KBM-7 (cell line): Measurements from ENCODE around the gene STARD13.

Source experiments
- DNase-seq: peaks from one replicate; pipeline ENCODE4 v3.0.0-alpha.2; 2015
- in situ Hi-C: fragments of 300-500 bp; cut with MboI; formaldehyde crosslinking; loops from 2 replicates; pipeline ENCODE4 v1.14.3; 2020; ENCODE audit warnings: low sequenced_read_pairs, low pct_unique_long_range_greater_than_20kb, mixed read lengths

STARD13 gene

DNA sequence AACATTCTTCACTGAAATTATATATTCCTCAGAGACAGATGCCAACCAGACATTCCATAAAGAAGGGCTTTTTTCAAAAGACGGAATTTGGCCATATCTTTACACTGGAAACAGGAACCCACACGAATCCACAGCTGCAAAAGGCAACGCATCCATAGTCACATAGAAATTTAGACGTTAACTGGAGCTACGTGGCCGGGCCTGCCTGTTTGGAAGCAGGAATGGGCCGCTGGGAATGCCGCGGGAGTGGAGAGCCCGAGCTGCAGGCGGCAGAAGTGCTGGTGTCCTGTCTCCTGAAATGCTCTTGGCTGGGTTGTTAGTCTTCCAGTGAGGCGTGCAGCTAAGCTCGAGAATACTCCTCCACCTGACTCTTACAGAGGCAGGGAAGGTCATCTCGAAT lies 147.1 kb downstream of the STARD13 start:
- DNase-seq = no peak
- in situ Hi-C loops = no loop called here

DNA sequence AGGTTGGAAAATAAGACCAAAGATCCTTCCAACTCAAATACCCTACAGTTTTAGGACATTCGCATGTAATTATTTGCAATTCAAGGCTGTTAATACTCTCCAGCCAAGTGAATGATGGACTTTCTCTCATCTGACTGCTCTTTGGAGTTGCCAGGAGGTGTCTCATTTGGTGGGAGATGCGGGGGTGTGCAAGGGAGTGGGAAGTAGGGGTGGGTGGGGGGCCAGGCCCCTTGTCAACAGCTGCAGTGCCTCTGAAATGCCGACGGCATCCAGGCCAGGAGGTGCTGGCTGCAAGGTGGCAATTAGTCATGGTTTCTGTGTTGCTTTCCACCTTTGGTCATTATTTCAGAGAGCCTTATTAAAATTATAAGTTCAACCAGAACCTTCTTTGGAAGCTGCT lies 147.8 kb downstream of the STARD13 start:
- no peak for DNase-seq
- in situ Hi-C loops = no loop called here

DNA sequence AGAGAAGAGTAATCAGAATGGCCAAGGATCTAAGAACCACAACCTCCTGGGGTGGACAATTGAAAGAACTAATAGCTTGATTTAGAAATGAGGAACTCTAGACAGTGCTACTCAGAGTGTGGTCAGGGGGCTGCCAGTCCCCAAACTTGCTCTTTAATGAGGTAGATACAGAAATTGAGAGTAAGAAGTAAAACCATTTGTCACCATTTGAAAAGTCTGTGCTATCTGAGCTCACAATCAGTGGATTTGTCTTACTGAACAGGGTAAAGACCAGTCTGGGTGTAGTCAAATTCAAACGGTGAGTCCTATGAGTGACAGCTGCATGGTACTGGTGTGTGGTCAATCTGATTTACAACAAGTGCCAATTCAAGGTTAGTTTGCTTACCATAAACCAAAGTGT lies 150.5 kb downstream of the STARD13 start:
- in situ Hi-C loops = no loop called here

DNA sequence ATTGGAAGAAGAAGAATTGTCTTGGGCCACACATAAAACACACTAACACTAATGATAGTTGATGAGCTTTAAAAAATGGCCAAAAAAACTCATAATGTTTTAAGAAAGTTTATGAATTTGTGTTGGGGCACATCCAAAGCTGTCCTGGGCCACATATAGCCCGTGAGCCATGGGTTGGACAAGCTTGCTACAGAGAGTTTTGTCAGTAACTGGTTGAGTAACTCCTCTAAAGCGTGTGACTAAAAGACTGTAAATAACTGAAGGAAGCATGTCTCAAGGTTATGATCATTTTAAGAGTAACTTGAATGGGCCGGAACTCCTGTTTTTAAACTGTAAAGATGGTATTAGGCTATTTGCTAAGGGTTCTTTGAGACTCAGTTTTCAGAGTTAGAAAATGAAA lies 151.3 kb downstream of the STARD13 start:
- in situ Hi-C loops = no loop called here
- no peak for DNase-seq

More for the DNA sequence above, 150.5 kb downstream of the STARD13 start:
- no peak for DNase-seq

DNA sequence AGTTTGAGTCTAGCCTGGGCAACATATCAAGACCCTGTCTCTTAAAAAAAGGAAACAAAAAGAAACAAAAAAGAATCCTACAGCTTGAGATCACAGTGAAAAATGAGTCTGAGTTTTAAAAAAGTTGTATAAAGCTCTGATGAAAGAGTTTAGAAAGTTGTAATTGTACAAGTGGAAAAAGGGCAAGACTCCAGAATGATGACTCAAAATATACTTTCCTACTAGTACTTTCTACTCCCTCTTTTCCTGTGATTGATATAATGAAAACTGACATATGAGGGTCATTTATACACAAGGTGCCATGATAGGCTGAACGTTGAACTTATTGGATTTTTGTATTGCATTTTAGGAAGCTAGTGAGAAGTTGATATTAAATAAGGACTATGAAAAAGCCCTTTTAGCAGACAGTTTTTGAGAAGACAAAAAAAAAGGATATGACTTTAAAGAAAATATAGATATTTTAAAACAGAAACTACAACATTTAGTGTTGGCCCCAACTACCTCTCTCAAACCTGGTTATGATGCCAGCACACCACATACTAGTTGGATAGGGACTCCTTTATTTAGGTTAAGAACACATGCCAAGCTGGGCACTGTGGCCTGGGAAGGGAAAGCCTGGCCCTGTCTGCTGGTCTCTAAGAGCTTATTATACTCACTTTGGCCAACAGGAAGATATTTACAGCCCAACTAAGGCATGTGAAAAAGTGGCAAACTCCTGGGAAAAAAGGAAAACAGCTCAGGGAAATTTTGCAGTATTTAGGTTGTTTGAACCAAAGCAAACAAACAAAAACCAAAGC lies 152.7 kb downstream of the STARD13 start:
- DNase-seq = no peak
- in situ Hi-C loops = no loop called here

DNA sequence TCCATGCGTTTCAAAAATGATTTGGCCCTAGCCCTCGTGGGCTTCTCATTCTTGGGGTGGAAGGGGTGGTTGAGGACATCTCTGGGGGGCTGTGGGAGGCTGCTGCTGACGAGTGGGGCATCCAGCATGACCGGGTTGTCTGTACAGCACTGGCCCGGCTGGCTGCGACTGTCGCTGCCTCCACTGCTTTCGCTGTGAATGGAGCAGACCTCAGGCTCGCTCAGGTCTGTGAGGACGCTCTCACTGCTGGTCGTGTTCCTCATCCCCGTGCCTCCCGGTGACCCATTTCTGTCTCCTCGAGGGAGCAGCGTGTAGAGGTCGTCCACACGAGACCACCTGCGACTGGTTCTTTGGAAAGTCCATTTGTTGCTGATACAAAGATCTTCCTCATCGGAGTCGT lies 155.7 kb downstream of the STARD13 start:
- DNase-seq = no peak
- in situ Hi-C loops = no loop called here

DNA sequence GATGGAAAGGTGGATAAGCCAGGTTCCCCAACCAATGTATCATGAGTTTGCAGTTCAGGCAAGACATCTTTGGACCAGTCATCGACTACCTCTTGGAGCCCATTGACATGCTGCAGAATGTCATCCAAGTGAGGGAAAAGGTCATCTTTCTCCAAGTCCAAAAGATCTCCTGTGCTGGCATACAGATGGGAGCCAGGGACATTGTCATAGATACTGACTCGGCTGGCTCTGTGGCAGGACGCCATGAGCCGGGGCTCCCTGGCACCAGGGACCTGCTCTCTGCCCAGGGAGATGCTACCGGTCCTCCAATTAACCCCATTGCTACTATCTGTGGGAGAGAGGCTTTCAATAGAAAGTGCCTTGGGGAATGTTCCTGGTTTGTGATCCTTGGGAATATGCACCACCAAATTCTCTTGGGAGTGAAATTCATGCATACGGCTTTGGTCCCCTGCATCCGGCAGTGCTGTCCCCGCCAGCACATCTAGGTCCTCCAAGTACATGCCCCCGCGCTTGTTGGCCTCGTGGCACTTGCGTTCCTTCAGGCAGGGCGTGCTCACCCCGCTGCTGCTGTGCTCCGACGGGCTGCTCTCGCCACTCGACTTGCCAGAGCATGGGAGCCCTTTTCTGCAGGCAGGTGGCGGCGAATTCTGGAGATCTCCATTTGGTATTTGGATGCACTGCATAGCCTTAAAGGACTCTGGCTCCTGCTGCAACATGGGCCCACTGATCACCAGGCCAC lies 156.3 kb downstream of the STARD13 start:
- no peak for DNase-seq
- in situ Hi-C loops = no loop called here

DNA sequence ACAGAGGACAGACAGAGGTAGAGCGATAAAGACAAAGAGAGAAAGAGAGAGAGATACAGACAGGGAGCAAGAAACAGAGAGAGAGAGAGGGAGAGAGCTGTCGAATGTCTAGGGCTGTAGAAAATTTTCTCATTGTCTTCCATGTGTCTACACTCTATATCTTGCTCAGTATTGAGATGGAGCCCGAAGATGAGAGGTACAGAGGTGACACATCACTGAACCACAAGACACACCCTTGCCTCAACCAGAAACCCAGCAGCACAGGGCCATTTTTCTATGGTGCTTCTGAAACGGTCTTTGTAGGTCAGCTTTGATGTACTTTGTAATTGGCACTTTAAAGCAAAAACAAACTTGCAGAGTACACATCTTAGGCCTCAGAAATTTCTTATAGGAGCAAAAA lies 157.4 kb downstream of the STARD13 start:
- in situ Hi-C loops = no loop called here
- DNase-seq = no peak

DNA sequence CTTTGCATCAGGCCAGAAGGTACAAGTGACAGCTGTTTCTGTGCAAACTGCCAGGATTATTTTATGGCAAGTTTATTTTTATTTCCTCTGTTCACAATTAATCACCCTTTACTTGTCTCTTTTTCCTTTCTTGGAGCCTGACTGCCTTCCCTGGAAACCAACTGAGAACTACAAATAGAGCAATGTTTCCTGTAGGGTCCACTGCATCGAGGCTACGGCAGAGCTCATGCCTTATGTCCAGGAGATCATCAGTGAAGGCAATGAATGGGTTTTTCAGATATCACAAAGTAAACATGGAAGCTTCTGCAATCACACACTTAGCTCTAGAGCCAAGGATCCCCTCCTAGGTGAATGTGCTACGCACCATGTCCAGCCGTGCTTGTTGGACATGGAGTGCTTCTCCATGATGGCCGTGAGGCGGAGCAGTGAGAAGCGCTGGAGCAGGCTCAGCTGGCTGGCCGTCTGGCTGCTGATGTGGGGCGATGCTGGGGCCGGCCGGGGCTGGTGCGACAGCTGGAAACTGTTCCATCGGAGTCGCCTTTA lies 158.5 kb downstream of the STARD13 start:
- DNase-seq = no peak
- in situ Hi-C loops = no loop called here

DNA sequence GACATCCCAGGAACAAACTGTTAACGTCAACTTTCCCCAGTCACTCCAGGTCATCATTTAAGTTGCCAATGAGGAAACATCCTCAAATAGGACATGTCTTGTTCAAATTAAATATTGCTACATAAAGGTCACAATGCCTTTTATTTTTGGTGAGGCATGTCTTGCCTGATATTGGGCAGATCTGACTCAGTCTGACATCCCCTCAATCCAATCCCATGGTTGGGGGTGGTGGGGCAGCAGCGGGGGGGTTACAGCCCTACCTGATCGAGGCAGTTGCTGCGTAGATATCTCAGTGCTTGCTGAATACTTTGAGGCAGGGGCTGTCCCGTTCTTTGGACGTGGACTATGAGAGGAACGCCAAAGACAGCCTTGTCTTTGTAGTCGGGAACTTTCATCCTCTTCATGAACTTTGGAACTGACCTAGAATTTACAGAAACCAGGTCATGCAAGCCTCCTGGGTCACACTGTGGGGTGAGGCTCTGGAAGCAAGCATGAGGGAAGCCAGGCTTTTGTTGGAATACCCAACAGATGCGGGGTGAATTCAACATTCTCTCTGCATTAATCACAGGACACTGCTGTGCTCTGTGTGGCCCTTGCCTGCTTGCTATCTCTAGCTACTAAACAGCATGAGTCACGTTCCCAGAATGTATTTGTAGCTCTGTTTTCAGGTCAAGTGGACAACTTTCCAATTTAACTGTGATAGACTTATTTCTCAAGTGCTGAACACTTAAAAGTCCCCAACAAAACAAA lies 159.6 kb downstream of the STARD13 start:
- in situ Hi-C loops = no loop called here
- DNase-seq = no peak

DNA sequence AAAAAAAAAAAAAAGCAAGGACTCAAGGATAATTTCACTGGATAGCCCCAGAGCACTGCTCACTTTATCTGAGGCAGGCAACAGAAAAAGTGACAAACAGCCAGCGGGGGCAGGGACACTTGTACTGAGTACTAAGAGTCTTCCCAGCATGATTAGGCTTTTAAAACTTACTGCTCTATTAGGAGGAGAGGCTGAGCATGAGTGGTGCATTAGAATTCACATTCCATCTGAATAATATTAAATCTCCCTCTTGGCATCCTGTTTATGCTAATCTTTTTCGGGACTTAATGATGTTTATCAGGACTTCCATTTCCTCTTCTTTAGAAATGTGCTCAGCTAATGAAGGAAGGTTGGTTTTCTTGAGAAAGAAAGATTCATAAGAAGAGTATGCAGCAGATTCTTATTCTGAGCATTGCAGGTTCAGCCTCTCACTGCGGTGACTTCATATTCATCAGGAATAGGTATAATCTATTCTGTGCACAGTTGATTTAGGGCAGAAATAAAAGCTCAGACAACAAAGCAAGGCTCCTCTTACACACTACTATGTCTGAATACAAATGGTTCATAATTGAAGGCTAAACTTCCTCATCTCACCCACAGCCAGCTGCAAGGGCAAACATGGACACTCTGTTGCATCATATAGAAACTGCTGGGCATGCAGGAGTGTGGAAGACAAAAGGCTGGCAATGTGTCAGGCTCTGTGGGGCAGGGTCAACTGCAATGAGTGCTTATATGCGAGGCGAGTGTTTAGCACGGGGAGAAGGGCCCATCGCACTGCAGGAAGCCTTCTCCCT lies 162.3 kb downstream of the STARD13 start:
- peak; percentile 43 for DNase-seq
- in situ Hi-C loops = no loop called here

DNA sequence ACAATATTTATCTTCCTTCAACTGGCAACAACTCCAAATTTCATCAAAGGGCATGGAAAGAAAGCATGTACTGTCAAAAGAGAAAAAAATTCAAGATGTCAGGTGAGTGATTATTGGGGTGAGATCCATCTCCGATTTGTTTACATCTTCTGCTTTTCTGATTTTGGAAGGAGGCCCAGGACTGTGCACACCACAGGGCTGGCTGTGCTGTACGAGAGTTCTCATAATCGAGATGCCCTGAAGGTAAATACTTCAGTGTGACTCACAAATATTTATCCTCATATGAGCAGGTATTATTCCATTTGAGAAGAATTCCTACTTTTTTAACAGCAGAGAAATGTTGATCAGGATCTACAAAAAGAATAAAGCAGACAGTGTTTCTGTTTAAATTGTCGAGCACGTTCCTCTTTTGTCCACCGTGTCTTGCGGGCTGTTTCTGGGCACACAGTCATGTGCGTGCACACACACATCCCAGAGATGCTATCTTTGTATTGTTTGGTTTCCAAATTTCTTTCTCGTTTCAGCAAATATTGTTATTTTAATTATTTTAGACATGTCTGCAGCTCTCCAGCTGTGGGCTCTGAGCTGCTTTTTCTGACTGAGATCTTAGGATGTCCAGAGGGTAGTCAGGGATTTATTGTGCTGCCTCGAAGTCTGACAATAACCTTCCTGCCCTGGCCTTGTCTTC lies 165.6 kb downstream of the STARD13 start:
- no peak for DNase-seq
- in situ Hi-C loops = no loop called here

DNA sequence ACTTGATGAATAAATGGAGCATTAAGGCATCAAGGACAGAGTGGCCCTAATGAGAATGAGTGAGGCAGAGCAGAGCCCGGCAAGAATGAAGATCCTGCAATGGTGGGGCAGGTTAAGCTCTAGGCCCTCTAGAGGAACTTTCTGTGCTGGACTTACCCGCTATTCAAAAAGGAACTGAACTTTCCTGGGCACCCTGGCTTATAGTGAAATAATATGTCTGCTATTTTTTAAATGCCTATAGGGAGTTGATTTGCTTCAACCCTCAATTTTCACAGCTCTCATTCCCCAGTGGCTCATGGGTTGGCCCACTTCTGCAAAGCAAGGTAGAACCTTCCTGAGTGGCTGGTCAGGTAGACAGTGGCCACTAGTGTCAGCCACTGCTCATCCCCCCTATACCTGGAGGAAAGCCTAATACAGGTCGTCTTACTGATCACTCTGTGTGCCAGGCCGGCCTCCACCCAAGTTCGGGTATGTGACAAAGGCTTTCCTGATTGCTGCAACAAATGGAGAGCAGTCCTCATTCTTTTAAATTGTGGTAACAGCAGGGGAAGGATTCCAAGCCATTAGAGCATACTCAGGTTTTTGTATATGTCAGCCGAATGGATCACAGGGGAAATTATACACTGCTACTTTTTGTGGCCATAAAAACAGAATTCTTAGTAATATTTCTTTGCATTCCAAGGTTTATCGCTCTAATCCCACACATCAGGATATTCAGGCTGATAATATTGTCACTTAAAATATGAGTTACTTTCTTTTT lies 166.4 kb downstream of the STARD13 start:
- no peak for DNase-seq
- in situ Hi-C loops = no loop called here

DNA sequence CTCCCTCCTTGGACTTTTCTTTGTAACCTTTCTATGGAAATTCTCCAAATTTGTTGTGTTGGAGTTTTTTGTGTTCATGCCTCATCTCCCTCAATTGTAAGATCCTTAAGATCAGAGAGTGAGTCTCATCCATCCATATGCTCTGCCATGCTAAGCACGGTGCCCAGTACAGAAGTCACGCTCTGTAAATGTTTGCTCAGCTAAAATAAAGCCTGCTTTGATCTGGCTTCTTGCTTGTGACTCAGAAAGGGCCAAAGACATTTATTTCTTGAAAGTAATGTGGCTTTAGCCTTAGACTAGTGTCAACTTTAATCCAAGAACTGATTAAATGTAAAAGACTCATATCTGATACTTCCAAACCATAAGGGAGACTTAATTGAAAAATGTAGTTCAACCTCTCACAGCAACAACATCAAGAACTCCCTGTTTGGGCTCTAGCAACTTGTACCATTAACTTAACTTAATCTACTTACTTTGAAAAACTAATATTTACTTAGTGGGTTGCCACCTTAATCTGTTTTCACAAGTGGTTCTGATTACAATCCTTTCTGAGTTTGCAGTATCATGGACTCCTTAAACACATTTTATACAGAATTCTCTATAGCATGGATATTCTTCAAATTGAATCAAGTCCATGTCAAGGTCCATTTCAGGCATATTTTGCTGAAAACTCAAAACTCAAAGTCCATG lies 169.1 kb downstream of the STARD13 start:
- no peak for DNase-seq
- in situ Hi-C loops = no loop called here

DNA sequence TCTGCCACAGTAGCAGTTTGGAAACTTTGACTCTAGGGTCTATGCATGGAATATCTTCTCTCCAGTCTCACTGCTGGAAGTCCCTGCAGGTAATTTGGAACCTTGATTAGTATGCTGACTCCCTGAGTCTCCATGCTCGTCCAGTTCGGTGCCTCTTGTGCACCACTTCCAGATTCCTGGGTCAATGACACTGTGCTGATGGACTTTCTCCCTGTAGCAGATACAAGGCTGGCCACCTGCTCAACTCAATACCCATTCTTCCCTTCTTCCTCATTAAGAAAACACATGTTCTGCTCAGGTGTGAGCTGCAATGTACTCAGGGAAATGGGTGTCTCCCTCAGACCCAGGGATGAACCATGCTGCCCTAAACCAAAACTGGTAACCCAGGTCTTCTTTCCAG lies 170.3 kb downstream of the STARD13 start:
- in situ Hi-C loops = no loop called here
- no peak for DNase-seq

DNA sequence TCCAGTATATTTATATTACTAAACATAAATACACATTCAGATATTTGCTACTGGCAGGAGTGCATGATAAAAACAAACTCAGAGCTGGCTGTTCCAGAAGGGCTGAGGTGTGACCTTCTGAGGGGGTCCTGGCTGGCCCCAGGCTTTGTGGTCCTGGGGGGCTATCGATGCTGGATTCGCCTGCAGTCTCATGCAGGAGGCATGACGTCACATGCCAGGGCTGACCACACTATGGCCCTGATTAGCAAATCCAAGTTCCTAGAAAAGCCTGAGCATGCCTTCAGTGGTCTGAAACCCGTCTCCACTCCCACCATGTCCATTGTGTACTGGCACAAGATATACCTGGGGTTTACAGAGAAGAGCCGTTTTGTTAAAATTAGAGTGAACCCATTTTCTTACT lies 171.4 kb downstream of the STARD13 start:
- DNase-seq = no peak
- in situ Hi-C loops = no loop called here

DNA sequence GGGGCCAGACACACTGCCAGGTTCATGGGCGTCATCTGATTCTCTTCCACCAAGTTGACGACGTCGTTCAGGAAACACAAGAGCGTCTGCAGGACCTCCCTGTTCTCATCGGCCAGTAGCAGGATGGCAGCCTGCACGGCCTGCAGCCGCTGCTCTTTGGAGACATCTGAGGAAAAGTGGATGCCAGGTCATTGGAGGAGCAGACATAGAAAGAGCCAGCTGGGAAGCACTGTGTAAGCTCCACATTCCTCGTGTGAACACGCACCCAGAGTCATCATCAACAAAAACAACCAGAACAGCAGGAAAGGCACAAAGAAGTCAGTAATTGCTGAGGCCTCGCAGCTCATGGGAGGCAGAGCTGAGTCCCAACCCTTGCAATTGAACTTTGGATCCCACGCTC lies 172.8 kb downstream of the STARD13 start:
- no peak for DNase-seq
- in situ Hi-C loops = no loop called here
